SH-SY5Y (cell line): ENCODE measurements around the gene EIF1B.

ENCODE experiments used
- GATA2 ChIP-seq: IDR thresholded peaks from 2 replicates; pipeline ENCODE4 v1.6.1; 2011; ENCODE audit warnings: mild to moderate bottlenecking, low read depth, low read length
- GATA3 ChIP-seq: IDR thresholded peaks from 2 replicates; pipeline ENCODE4 v1.6.1; 2011; ENCODE audit warnings: low read depth, mild to moderate bottlenecking, low read length, moderate library complexity

- TF ChIP-seq GATA2 (no peak), GATA3 (no peak)
Observed at GRCh38 chr3:40312661-40313226, 3.2 kb downstream of the EIF1B start.
